Measurements from ENCODE around the gene TMC1.
A peak's percentile ranks its signal among the peaks of the same experiment; 100 is the strongest.
"Not testable (repeated sequence)": the region's sequence is repeated elsewhere in the genome, so short reads cannot be mapped to it uniquely, and the experiment has no call there.

The TMC1 gene

DNA sequence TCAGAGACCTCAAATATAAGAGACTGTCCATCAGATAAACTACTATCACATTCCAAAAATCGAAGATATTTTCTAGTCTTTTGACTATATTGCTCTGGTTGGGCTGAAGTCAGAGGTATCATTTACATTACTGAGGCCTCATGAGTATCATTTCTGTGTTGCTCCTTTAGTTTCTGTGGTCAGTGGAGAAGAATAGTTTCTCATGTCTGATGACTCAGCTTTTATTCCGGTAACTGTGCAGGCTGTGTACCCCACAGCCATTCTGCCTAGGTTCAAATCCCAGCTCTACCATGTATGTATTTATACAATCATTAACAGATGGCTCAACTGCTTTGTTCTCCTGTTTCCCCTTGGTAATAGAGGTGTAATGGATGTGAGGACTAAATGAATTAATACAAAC, 252.2 kb downstream of the TMC1 start:
- peak; percentile 42 for DNase-seq

DNA sequence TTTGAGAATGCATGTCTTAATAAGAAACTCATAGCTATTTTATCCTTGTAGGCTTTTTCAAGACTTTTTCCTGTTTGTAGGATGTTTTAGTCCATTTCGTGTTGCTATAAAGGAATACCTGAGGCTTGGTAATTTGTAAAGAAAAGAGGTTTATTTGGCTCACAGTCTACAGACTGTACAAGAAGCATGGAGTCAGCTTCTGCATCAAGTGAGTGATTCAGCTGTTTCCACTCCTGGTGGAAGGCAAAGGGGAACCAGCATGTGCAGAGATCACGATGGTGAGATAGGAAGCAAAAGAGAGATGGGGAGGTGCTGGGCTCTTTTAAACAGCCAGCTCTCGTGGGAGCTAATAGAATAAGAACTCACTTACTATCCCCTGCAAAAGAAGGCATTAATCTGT, 254.2 kb downstream of the TMC1 start:
- DNase-seq = no peak

DNA sequence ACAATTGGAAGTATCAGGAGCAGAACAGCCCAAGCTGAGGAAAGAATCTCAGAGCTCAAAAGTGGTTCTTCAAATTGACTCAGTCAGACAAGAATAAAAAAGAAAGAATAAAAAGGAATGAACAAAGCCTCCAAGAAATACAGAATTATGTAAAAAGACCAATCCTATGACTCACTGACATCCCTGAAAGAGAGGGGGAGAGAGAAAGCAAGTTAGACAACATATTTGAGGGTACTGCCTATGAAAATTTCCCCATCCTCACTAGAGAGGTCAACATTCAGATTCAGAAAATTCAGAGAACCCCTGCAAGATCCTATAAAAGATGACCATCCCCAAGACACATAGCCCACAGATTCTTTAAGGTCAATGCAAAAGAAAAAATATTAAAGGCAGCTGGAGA, 258.2 kb downstream of the TMC1 start:
- no peak for DNase-seq

GRCh38 chr9:72786948-72787347, 265.5 kb downstream of the TMC1 start:
- no peak for DNase-seq

- no peak for DNase-seq
Observed at GRCh38 chr9:72788966-72789735, 267.7 kb downstream of the TMC1 start.

DNA sequence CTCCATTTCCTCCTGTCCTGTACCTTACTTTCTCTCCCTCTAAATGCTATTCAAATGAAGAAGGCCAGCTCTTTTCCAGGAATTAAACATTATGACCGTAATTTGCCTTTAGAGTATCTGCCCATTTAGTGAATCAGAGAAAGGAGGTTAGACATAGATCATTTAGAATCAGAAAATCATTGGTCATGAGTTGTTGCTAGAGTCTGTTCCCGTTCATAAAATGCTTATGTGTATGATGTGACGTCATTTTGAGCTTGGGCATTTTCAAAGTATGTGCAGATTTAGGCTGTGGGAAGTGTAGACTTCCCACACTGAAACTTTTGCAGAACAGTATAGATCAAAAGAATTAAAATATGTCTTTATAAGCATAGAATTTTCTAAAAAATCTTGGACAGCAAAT, 268.5 kb downstream of the TMC1 start:
- DNase-seq = no peak

GRCh38 chr9:72790989-72791388, 269.6 kb downstream of the TMC1 start:
- no peak for DNase-seq

DNA sequence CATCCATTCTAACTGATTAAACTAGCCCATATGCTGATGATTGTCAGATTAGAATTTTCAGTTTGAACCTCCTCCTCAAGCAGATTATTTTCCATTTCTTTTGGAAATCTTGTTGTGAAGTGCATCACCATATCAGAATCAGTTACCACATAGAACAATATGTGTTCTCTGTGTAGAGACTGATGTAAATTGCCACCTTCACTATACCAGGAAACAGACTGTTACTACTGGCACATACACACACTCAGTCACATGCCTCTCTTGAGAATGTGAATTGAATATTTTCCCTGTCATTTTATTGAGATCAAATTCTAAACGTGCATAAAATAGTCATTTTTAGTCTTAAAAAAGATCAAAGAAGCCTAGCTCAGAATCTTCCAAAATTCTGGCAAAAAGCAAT, 270.0 kb downstream of the TMC1 start:
- no peak for DNase-seq

DNA sequence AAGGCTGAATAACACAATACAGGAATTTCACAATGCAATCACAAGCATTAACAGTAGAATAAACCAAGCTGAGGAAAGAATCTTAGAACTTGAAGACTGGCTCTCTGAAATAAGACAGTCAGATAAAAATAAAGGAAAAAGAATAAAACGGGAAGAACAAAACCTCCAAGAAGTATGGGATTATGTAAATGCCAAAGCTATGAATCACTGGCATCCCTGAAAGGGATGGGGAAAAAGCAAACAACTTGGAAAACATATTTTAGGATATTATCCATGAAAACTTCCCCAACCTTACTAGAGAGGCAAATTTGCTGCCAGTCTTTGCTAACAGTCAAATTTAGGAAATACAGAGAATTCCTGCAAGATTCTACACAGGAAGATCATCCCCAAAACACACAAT, 273.5 kb downstream of the TMC1 start:
- DNase-seq = peak; percentile 44

- no peak for DNase-seq
Observed at GRCh38 chr9:72800328-72800994, 279.1 kb downstream of the TMC1 start.

GRCh38 chr9:72805238-72805637, 283.8 kb downstream of the TMC1 start:
- DNase-seq = no peak

DNA sequence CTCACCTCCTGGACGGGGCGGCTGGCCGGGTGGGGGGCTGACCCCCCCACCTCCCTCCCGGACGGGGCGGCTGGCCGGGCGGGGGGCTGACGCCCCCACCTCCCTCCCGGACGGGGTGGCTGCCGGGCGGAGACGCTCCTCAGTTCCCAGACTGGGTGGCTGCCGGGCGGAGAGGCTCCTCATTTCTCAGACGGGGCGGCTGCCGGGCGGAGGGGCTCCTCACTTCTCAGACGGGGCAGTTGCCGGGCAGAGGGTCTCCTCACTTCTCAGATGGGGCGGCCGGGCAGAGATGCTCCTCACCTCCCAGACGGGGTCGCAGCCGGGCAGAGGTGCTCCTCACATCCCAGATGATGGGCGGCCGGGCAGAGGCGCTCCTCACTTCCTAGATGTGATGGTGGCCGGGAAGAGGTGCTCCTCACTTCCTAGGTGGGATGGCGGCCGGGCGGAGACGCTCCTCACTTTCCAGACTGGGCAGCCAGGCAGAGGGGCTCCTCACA, 285.0 kb downstream of the TMC1 start:
- DNase-seq = not testable (repeated sequence)

GRCh38 chr9:72807765-72808445, 286.5 kb downstream of the TMC1 start:
- DNase-seq = no peak

GRCh38 chr9:72808446-72808768, 287.0 kb downstream of the TMC1 start:
- DNase-seq = no peak

DNA sequence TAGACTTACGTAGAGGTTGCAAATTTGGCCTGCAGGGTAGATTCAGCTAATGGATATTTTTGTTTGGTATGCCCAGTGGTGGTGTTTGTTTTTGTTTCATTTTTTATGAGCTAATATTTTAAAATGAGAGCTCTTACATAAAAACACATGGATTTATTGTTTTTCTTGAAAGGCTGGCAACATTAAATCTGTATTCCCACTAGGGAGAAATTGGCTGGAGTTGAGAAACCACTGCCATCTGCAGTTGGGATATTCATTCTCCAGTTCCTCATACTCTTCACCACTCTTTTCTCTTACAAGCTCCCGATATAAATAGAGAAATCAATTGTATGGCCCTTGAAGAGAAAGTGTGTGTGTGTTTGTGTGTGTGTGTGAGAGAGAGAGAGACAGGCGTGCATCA, 288.2 kb downstream of the TMC1 start:
- no peak for DNase-seq

DNA sequence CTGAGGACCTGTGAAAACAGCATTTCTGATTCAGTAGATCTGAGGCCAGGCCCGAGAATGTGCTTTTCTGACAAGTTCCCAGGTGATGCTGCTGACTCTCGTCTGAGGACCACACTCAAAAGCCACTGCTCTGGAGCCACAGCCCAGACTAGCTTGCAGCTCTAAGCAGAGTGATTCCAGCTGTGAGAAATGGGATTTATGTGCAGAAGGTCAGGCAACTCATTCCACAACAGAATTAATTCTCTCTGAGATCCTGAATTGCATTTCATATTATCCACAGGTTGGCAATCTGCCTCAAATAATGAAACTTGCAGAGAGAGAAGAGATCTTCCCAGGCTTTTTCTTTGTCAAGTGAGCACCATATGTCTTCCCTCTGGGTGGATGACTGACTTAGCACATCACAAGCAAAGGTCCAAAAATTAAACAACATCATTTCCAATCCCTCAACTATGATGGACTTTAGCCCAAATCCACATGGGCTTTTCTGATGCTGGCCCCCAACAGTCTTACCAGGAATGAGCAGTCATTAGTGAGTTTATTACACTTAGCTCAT, 291.2 kb downstream of the TMC1 start:
- peak; percentile 13 for DNase-seq

GRCh38 chr9:72813544-72813943, 292.1 kb downstream of the TMC1 start:
- no peak for DNase-seq

DNA sequence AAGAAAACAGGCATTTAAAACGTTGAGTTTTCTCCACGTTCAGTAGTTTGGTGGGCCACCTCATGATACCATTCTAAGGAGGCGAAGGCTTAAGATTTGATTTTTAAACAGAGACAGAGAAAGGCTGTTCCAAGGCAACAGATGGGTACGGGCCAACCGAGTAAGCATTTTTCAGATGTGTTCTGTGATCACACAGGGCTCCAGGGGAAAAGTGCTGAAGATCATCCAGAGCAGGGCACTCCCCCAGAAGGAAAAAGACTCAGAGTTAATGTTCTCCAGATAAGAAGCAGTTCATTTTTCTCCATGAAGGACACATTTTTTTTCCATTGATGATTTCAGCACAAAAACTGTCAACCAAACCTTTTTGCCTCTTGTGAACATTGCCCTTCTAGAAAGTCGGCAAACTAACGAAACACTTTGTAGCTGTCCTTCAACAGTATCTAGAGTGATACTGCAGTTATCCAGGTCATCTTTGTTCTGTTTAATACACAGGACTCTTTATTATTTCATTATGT, 292.7 kb downstream of the TMC1 start:
- DNase-seq = no peak

- no peak for DNase-seq
Observed at GRCh38 chr9:72816666-72817065, 295.3 kb downstream of the TMC1 start.

- DNase-seq = no peak
Observed at GRCh38 chr9:72817413-72817812, 296.0 kb downstream of the TMC1 start.

DNA sequence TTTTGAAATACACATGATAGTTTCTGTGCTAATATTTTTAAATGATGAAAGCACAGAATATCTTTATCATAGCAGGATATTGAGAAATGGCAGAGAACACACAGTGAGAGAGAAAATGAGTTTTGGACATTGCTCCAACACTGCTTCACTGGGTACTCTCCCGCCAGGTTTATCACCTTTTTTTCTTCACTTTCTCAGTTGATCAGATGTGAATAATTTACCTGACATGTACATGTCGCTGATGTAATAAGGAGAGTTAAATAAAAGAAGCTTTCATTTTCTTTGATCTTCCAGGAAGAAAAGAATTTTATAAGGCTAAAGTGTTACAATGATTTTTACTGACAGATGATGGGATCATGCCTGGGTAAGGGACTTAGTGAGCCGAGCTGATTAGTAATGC, 297.0 kb downstream of the TMC1 start:
- DNase-seq = no peak

DNA sequence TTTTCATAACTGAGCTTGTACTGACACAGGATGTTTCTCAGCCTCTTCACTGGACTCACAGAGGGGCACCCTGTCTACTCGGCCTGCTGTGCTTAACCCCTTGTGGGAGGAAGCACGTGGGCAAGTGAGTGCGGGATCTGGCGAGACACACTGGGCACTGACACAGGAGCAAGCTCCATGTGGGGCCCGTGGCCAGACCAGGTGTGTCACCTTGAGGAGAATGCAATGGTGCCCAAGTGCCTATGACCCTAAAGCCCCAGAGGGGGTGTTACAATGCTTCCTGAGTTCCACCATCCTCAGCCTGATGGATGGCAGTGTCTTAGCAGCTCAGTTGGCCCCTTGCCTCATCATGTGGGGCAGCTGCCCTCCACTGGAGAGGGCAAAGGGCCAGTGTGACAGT, 302.6 kb downstream of the TMC1 start:
- no peak for DNase-seq

Data from fibroblast of skin of scalp (primary cell).